T-helper 1 cell treated with Interleukin-12 subunit alpha and Interleukin-12 subunit beta and Interleukin-4 antibody, amounts not matched to agents 30 μg/mL and 1 μg/mL, for 36 hours (primary cell): ENCODE results near the gene LAPTM5.

Experiments used
- H3K27ac Mint-ChIP-seq: one replicate; pipeline ENCODE4 v1.8.0; 2021; ENCODE audit warnings: mild to moderate bottlenecking, mixed read lengths
- H3K27me3 Mint-ChIP-seq: one replicate; pipeline ENCODE4 v1.8.0; 2021; ENCODE audit warnings: low read depth, mixed read lengths
- H3K36me3 Mint-ChIP-seq: one replicate; pipeline ENCODE4 v1.8.0; 2021; ENCODE audit warnings: low read depth, mixed read lengths
- H3K4me1 Mint-ChIP-seq: one replicate; pipeline ENCODE4 v1.8.0; 2021; ENCODE audit warnings: low read depth, mixed read lengths
- H3K4me3 Mint-ChIP-seq: one replicate; pipeline ENCODE4 v1.8.0; 2021; ENCODE audit warnings: mild to moderate bottlenecking, moderate library complexity, mixed read lengths
- H3K9me3 Mint-ChIP-seq: one replicate; pipeline ENCODE4 v1.8.0; 2021; ENCODE audit warnings: mixed read lengths

Gene LAPTM5

DNA sequence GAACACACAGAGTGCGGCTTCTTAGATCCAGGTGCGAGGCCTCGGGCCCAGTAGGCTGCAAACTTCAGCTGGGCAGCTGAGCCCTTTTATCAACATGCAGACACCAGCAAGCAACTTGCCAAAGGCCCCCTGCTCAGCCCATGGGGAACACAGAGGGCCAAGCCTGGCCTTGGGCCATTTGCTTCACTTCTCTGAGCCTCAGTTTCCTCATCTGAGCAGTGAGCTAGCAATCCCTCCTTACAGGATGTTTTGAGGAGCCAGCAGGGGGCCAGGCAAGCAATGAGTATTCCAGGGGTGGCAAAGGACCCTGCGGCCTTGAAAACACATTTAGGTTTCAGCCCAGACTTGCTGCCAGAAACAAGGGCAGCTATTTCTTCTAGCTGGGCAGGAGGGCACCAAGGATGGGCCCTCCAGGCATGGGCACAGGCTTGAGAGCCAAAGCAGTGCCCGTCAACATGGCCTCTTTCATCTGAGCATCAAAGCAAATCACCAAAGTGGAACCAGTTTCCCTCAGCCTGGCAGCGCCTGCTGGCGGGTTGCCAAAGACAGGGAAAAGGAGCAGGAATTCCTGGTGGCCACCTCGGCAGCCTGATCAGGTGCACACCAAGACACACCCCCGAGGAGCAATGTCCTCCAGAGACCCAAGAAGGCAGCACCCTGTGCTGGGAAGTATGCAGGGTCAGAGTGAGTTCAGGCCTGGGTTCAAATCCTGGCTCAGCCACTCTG is 35.6 kb downstream of the LAPTM5 start:
- no peak overlapping the region for H3K4me3 Mint-ChIP-seq
- H3K4me1 Mint-ChIP-seq: peaks cover 16% of the 10 kb centered on the region
- no peak overlapping the region for H3K27ac Mint-ChIP-seq
- no peaks in the 10 kb centered on the region for H3K36me3 Mint-ChIP-seq
- H3K27me3 Mint-ChIP-seq: no peaks in the 10 kb centered on the region
- H3K9me3 Mint-ChIP-seq: no peaks in the 10 kb centered on the region

- Mint-ChIP-seq H3K4me1 (peaks cover 16% of the 10 kb centered on the region), H3K27ac (no peak overlapping the region), H3K27me3 (no peaks in the 10 kb centered on the region), H3K36me3 (no peaks in the 10 kb centered on the region), H3K9me3 (no peaks in the 10 kb centered on the region), H3K4me3 (no peak overlapping the region)
These were observed 36.2 kb downstream of the LAPTM5 start for GRCh38 chr1:30721341-30721793.

DNA sequence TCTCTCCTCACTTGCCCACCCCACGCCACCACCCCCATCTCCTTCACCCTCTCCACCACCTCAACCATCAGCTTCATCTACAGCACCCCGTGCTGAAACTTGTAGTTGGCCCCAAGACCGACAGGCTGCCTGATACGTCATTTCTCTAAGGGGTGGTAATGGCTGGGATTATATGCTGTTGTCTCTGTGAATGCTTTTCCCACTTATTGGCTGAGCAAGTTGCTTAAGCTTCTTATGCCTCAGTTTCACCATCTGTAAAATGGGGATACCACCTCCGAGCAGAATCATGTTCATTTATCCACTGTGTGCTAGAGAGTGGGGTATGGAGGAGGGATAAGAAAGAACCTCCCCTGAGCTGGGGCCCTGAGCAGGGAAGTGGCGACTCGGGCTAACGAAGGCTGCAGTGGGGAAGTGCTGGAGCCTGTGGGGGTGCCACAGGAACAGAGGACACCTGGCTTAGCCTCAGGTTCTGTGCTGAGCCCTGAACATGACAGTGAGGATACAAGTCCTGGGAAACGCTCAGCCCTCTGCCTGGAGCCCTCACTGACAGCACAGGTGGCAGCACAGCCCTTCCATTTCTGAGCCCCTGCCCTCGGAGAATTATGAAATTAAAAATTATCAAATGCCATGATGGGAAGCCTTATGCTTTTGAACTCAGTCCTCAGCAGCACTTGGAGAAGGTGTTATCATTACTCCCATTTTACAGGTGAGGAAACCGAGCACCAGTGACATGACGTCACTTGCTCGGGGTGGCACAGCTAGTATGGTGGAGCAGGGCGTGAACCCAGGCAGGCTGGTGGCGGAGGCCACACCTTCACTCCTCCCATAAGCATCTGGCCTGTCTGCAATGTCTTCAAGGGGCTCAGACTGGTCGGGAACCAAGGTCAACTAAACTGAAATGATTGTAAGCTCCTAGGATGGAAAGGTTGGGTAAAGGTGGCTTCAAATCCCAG is 37.0 kb downstream of the LAPTM5 start:
- Mint-ChIP-seq H3K27me3 (no peaks in the 10 kb centered on the region), H3K36me3 (no peaks in the 10 kb centered on the region), H3K4me1 (peaks cover 16% of the 10 kb centered on the region), H3K4me3 (no peak overlapping the region), H3K9me3 (peaks cover 7% of the 10 kb centered on the region), H3K27ac (no peak overlapping the region)

- peaks cover 16% of the 10 kb centered on the region for H3K4me1 Mint-ChIP-seq
- peak overlapping the region; percentile 96 for H3K27ac Mint-ChIP-seq
- H3K9me3 Mint-ChIP-seq: peaks cover 12% of the 10 kb centered on the region
- no peaks in the 10 kb centered on the region for H3K36me3 Mint-ChIP-seq
- H3K27me3 Mint-ChIP-seq: no peaks in the 10 kb centered on the region
- H3K4me3 Mint-ChIP-seq: peak overlapping the region; percentile 84
These were observed 37.9 kb downstream of the LAPTM5 start for GRCh38 chr1:30719406-30720270.

DNA sequence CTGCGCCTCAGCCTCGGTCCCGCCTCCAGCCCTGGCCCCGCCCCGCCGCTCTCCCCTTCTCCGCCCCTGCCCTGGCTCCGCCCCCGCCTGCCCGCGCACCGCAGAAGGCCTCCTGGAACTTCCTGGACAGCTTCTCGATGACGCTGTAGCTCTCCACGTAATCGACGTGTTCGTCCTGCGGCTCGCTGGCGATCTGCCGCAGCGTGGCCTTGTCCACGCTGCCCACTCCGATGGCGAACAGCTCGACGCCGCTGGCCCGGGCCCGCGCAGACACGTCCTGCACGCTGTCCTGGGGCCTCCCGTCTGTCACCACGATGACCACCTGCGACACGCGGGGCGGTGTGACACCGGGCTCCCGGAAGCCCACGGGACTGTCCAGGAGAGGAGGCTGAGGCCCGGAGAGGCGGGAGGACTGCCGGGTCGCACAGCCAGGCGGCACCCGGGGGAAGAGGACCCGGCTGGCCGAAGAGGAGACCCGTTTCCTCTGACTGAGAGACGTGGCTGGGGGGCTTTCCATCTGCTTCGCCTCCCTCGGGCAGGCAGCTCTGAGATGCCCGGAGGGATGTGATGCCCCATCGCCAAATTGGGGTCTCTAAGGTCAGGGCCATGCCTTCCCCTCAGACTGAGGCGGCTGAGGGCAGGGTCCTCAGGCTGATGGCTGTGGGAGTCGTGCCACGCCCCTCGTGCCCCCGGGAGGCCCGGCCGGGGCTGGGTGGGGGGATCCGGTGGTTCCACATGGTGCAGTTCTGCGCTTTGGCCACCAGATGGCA is 38.8 kb downstream of the LAPTM5 start:
- Mint-ChIP-seq H3K4me3 (peak overlapping the region; percentile 84), H3K4me1 (peaks cover 13% of the 10 kb centered on the region), H3K9me3 (peaks cover 12% of the 10 kb centered on the region), H3K27me3 (no peaks in the 10 kb centered on the region), H3K27ac (peak overlapping the region; percentile 96), H3K36me3 (no peaks in the 10 kb centered on the region)

GRCh38 chr1:30718091-30718635 is 39.4 kb downstream of the LAPTM5 start:
- Mint-ChIP-seq H3K4me1 (peaks cover 13% of the 10 kb centered on the region), H3K4me3 (peak overlapping the region; percentile 92), H3K27ac (peak overlapping the region; percentile 95), H3K9me3 (peaks cover 12% of the 10 kb centered on the region), H3K36me3 (no peaks in the 10 kb centered on the region), H3K27me3 (peaks cover 2% of the 10 kb centered on the region)

DNA sequence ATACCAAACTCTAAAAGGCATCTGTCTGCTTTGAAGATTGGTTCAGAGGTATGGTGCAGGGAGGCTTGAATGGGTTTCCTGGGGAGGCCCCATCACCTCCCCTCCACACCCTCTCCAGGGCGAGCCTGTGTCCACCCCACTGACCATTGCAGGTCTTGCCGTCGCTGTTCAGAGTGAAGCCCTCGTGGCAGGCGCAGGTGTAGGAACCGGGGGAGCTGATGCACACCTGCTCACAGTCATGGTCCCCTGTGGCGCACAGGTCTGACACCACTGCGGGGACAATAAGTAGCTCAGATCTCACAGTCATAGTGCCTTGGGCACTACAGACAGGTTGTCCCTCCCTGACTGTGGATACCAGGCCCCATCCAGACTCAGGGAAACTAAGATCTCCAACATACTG is 40.9 kb downstream of the LAPTM5 start:
- Mint-ChIP-seq H3K4me1 (peaks cover 13% of the 10 kb centered on the region), H3K4me3 (peak overlapping the region; percentile 31), H3K27me3 (peaks cover 5% of the 10 kb centered on the region), H3K9me3 (peaks cover 12% of the 10 kb centered on the region), H3K27ac (no peak overlapping the region), H3K36me3 (no peaks in the 10 kb centered on the region)

GRCh38 chr1:30715886-30716285 is 41.7 kb downstream of the LAPTM5 start:
- H3K36me3 Mint-ChIP-seq: no peaks in the 10 kb centered on the region
- no peak overlapping the region for H3K27ac Mint-ChIP-seq
- H3K4me1 Mint-ChIP-seq: peaks cover 12% of the 10 kb centered on the region
- H3K4me3 Mint-ChIP-seq: no peak overlapping the region
- H3K27me3 Mint-ChIP-seq: peaks cover 5% of the 10 kb centered on the region
- H3K9me3 Mint-ChIP-seq: peaks cover 12% of the 10 kb centered on the region

DNA sequence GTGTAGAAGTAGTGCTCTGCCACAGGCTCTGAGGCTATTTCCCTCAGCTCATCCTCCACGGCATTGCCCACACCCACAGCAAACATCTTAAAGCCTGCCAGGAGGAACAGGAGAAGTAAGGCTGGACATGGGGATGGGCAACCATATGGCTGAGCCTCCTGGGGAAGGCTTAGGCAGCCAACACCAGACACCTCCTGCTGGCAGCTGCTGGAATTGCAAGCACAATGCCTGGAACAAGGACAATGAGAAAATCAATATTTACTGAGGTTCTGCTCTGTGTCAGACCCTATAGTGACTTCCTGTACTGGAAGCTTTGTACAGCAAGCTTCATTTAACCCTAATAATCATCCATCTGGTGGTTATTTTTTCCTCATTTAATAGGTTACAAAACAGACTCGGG is 42.4 kb downstream of the LAPTM5 start:
- peaks cover 6% of the 10 kb centered on the region for H3K27me3 Mint-ChIP-seq
- no peak overlapping the region for H3K4me3 Mint-ChIP-seq
- peaks cover 11% of the 10 kb centered on the region for H3K4me1 Mint-ChIP-seq
- no peaks in the 10 kb centered on the region for H3K36me3 Mint-ChIP-seq
- no peak overlapping the region for H3K27ac Mint-ChIP-seq
- peaks cover 12% of the 10 kb centered on the region for H3K9me3 Mint-ChIP-seq

DNA sequence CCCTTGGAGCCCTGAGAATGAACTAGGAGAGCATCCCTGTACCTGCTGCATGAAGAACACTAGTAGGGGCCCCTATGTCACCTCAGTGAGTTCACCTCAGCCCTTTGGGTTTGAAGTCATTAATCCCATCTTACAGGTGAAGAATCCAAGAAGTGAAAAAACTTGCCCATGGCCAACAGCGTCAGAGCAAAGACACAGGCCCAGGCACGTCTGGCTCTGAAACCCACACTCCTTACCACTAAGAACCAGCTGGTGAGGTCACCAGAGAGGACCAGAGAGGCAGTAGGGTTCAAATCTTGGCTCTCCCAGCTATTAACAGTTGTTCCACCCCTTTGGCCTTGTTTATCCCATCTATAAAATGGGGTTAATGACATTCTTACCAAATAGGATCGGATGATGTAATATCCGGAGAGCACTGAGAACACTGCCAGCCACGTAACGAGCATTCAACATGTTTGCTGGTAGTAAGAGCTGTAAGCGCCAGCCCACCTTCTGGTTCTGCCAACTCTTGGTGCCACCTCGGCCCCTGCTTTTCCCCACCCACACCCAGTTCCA is 43.0 kb downstream of the LAPTM5 start:
- peaks cover 12% of the 10 kb centered on the region for H3K9me3 Mint-ChIP-seq

DNA sequence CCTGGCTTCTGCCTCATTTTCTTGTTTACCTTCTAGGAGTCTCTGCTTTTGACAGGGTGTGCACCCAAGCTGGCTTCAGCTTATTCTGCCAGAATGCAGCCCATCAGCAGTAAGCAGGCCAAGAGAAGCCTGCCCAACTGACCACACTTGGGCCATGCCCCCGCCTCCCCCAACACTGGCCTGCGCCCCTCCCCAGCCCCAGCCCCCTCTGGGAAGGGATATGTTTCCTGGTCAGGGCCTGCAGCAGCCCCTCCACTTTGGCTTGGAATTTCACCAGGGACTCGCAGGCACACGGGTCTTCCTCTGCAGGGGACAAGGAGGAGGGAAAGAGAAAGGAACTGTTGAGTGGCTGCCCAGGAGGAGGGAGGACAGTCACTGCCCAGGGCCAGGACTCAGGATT is 43.5 kb downstream of the LAPTM5 start:
- Mint-ChIP-seq H3K4me1 (peaks cover 6% of the 10 kb centered on the region), H3K36me3 (no peaks in the 10 kb centered on the region), H3K27ac (no peak overlapping the region), H3K9me3 (peaks cover 12% of the 10 kb centered on the region), H3K27me3 (peaks cover 17% of the 10 kb centered on the region), H3K4me3 (no peak overlapping the region)

More for the DNA sequence above, 43.0 kb downstream of the LAPTM5 start:
- H3K4me3 Mint-ChIP-seq: no peak overlapping the region
- peaks cover 12% of the 10 kb centered on the region for H3K27me3 Mint-ChIP-seq
- H3K27ac Mint-ChIP-seq: no peak overlapping the region
- H3K4me1 Mint-ChIP-seq: peaks cover 10% of the 10 kb centered on the region
- H3K36me3 Mint-ChIP-seq: no peaks in the 10 kb centered on the region

- H3K4me3 Mint-ChIP-seq: no peak overlapping the region
- peaks cover 18% of the 10 kb centered on the region for H3K27me3 Mint-ChIP-seq
- peaks cover 12% of the 10 kb centered on the region for H3K9me3 Mint-ChIP-seq
- no peak overlapping the region for H3K27ac Mint-ChIP-seq
- H3K36me3 Mint-ChIP-seq: no peaks in the 10 kb centered on the region
- H3K4me1 Mint-ChIP-seq: peaks cover 6% of the 10 kb centered on the region
These were observed 44.3 kb downstream of the LAPTM5 start for GRCh38 chr1:30713311-30713710.

DNA sequence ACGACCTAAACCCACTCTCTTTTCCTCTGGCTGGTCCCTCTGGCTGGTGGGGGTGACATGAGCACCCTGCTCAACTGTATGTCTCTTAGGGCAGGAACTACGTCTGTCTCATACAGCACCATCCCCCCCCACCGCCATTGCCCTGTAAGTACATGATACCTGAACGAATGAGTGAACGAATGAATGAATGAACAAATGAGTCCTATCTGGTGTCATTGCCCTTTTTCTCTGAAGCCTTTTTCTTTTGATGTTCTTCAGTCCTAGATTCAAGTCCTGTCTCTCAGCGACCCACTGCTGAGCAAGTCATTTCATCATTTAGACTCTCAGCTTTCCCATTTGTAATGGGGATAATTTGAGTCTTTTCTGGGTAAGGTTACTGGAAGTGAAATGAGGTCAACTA is 45.0 kb downstream of the LAPTM5 start:
- Mint-ChIP-seq H3K4me1 (peaks cover 2% of the 10 kb centered on the region), H3K27ac (no peak overlapping the region), H3K36me3 (no peaks in the 10 kb centered on the region), H3K4me3 (no peak overlapping the region), H3K9me3 (peaks cover 12% of the 10 kb centered on the region), H3K27me3 (peaks cover 18% of the 10 kb centered on the region)
